Subcutaneous abdominal adipose tissue (tissue), 5 donors: ENCODE measurements around the gene STMND1.

ENCODE experiments used
- H3K27ac ChIP-seq: one replicate; pipeline ENCODE4 v1.7.0; 2013; ENCODE audit warnings: low read depth, mild to moderate bottlenecking, inconsistent platforms, low read length, moderate library complexity
- H3K27me3 ChIP-seq, 5 donors: one replicate each; pipeline ENCODE4 v1.7.0; 2013; ENCODE audit warnings: low read length in 5 of 5, inconsistent platforms in 1 of 5; ENCODE audit not compliant: control insufficient read depth in 5 of 5, insufficient read depth in 4 of 5
- H3K36me3 ChIP-seq, 5 donors: one replicate each; pipeline ENCODE4 v1.7.0; 2013; ENCODE audit warnings: low read length in 5 of 5; ENCODE audit not compliant: control insufficient read depth in 5 of 5, insufficient read depth in 5 of 5
- H3K4me1 ChIP-seq, 5 donors: one replicate each; pipeline ENCODE4 v1.7.0; 2013; ENCODE audit warnings: low read length in 5 of 5, mild to moderate bottlenecking in 3 of 5, moderate library complexity in 1 of 5; ENCODE audit not compliant: control insufficient read depth in 5 of 5, insufficient read depth in 5 of 5
- H3K4me3 ChIP-seq, 5 donors: one replicate each; pipeline ENCODE4 v1.7.0; 2013; ENCODE audit warnings: low read length in 5 of 5, low read depth in 1 of 5
- H3K9ac ChIP-seq, 5 donors: one replicate each; pipeline ENCODE4 v1.7.0; 2013; ENCODE audit warnings: low read length in 5 of 5, mild to moderate bottlenecking in 4 of 5, moderate library complexity in 3 of 5
- H3K9me3 ChIP-seq, 5 donors: one replicate each; pipeline ENCODE4 v1.7.0; 2013; ENCODE audit warnings: low read length in 5 of 5; ENCODE audit not compliant: control insufficient read depth in 5 of 5
- donor health status: healthy.
- donor health status: healthy.
- donor health status: healthy.
- donor health status: healthy.
- donor health status: healthy.

STMND1 gene

GRCh38 chr6:17116117-17116440, 14.2 kb downstream of the STMND1 start:
- H3K27me3 ChIP-seq = no peaks in the 10 kb centered on the region
- H3K9me3 ChIP-seq = no peaks in the 10 kb centered on the region
- H3K36me3 ChIP-seq = no peaks in the 10 kb centered on the region
- peaks cover 0 to 5% (median 0%) of the 10 kb centered on the region in 5 donors for H3K4me1 ChIP-seq
- H3K4me3 ChIP-seq = no peak overlapping the region
- no peak overlapping the region for H3K9ac ChIP-seq
- H3K27ac ChIP-seq = no peak overlapping the region

- Histone ChIP-seq H3K4me3 (no peak overlapping the region), H3K36me3 (no peaks in the 10 kb centered on the region), H3K4me1 (peaks cover 0 to 24% (median 10%) of the 10 kb centered on the region in 5 donors), H3K9me3 (no peaks in the 10 kb centered on the region), H3K27me3 (no peaks in the 10 kb centered on the region), H3K9ac (no peak overlapping the region), H3K27ac (no peak overlapping the region)
Observed at GRCh38 chr6:17120019-17120418, 18.2 kb downstream of the STMND1 start.

- no peaks in the 10 kb centered on the region for H3K36me3 ChIP-seq
- no peaks in the 10 kb centered on the region for H3K9me3 ChIP-seq
- no peak overlapping the region for H3K9ac ChIP-seq
- H3K27ac ChIP-seq = no peak overlapping the region
- H3K4me1 ChIP-seq = peaks cover 0 to 23% (median 10%) of the 10 kb centered on the region in 5 donors
- no peaks in the 10 kb centered on the region for H3K27me3 ChIP-seq
- H3K4me3 ChIP-seq = no peak overlapping the region
Observed at GRCh38 chr6:17125407-17125806, 23.6 kb downstream of the STMND1 start.

- no peaks in the 10 kb centered on the region for H3K4me1 ChIP-seq
- H3K27ac ChIP-seq = no peak overlapping the region
- no peak overlapping the region for H3K9ac ChIP-seq
- peaks cover 0 to 10% (median 0%) of the 10 kb centered on the region in 5 donors for H3K9me3 ChIP-seq
- H3K36me3 ChIP-seq = no peaks in the 10 kb centered on the region
- H3K4me3 ChIP-seq = no peak overlapping the region
- H3K27me3 ChIP-seq = peaks cover 0 to 9% (median 0%) of the 10 kb centered on the region in 5 donors
Observed at GRCh38 chr6:17130786-17131185, 28.9 kb downstream of the STMND1 start.

- Histone ChIP-seq H3K27ac (no peak overlapping the region), H3K4me3 (no peak overlapping the region), H3K9ac (no peak overlapping the region), H3K36me3 (no peaks in the 10 kb centered on the region), H3K27me3 (peaks cover 0 to 9% (median 0%) of the 10 kb centered on the region in 5 donors), H3K4me1 (no peaks in the 10 kb centered on the region), H3K9me3 (peaks cover 0 to 16% (median 6%) of the 10 kb centered on the region in 5 donors)
Observed at GRCh38 chr6:17132967-17133366, 31.1 kb downstream of the STMND1 start.

GRCh38 chr6:17138033-17138432, 36.2 kb downstream of the STMND1 start:
- Histone ChIP-seq H3K9ac (no peak overlapping the region), H3K27ac (no peak overlapping the region), H3K36me3 (no peaks in the 10 kb centered on the region), H3K27me3 (peaks cover 0 to 2% (median 0%) of the 10 kb centered on the region in 5 donors), H3K9me3 (peaks cover 0 to 24% (median 6%) of the 10 kb centered on the region in 5 donors), H3K4me1 (no peaks in the 10 kb centered on the region), H3K4me3 (no peak overlapping the region)

- Histone ChIP-seq H3K9me3 (peaks cover 0 to 15% (median 7%) of the 10 kb centered on the region in 5 donors), H3K4me1 (no peaks in the 10 kb centered on the region), H3K9ac (no peak overlapping the region), H3K4me3 (no peak overlapping the region), H3K27me3 (no peaks in the 10 kb centered on the region), H3K36me3 (no peaks in the 10 kb centered on the region), H3K27ac (no peak overlapping the region)
Observed at GRCh38 chr6:17144016-17144415, 42.2 kb downstream of the STMND1 start.

- peaks cover 0 to 8% (median 0%) of the 10 kb centered on the region in 5 donors for H3K4me1 ChIP-seq
- no peak overlapping the region for H3K27ac ChIP-seq
- H3K36me3 ChIP-seq = no peaks in the 10 kb centered on the region
- H3K9ac ChIP-seq = no peak overlapping the region
- H3K27me3 ChIP-seq = no peaks in the 10 kb centered on the region
- H3K9me3 ChIP-seq = peaks cover 0 to 14% (median 6%) of the 10 kb centered on the region in 5 donors
- no peak overlapping the region for H3K4me3 ChIP-seq
Observed at GRCh38 chr6:17149571-17149970, 47.7 kb downstream of the STMND1 start.

GRCh38 chr6:17150096-17150495, 48.2 kb downstream of the STMND1 start:
- no peaks in the 10 kb centered on the region for H3K36me3 ChIP-seq
- H3K9ac ChIP-seq = no peak overlapping the region
- no peak overlapping the region for H3K27ac ChIP-seq
- H3K4me1 ChIP-seq = peaks cover 0 to 8% (median 0%) of the 10 kb centered on the region in 5 donors
- peaks cover 0 to 9% (median 4%) of the 10 kb centered on the region in 5 donors for H3K9me3 ChIP-seq
- H3K4me3 ChIP-seq = no peak overlapping the region
- no peaks in the 10 kb centered on the region for H3K27me3 ChIP-seq

GRCh38 chr6:17151888-17152287, 50.0 kb downstream of the STMND1 start:
- Histone ChIP-seq H3K9me3 (peaks cover 0 to 8% (median 3%) of the 10 kb centered on the region in 5 donors), H3K9ac (no peak overlapping the region), H3K27ac (no peak overlapping the region)

GRCh38 chr6:17152703-17153102, 50.9 kb downstream of the STMND1 start:
- H3K4me1 ChIP-seq = peaks cover 0 to 8% (median 0%) of the 10 kb centered on the region in 5 donors
- no peak overlapping the region for H3K27ac ChIP-seq
- no peaks in the 10 kb centered on the region for H3K36me3 ChIP-seq
- H3K4me3 ChIP-seq = no peak overlapping the region
- H3K9me3 ChIP-seq = peaks cover 0 to 8% (median 3%) of the 10 kb centered on the region in 5 donors
- no peak overlapping the region for H3K9ac ChIP-seq
- H3K27me3 ChIP-seq = no peaks in the 10 kb centered on the region

More at GRCh38 chr6:17151888-17152287, 50.0 kb downstream of the STMND1 start:
- H3K36me3 ChIP-seq = no peaks in the 10 kb centered on the region
- no peak overlapping the region for H3K4me3 ChIP-seq
- peaks cover 0 to 8% (median 0%) of the 10 kb centered on the region in 5 donors for H3K4me1 ChIP-seq
- H3K27me3 ChIP-seq = no peaks in the 10 kb centered on the region
